GM18520 (cell line): ENCODE measurements around the gene CELF2.

Experiments
- ATAC-seq: cut with Tn5 transposase; IDR thresholded peaks from one replicate; pipeline ENCODE4 v1.9.1; 2021; ENCODE audit not compliant: unreplicated experiment

The CELF2 gene

DNA sequence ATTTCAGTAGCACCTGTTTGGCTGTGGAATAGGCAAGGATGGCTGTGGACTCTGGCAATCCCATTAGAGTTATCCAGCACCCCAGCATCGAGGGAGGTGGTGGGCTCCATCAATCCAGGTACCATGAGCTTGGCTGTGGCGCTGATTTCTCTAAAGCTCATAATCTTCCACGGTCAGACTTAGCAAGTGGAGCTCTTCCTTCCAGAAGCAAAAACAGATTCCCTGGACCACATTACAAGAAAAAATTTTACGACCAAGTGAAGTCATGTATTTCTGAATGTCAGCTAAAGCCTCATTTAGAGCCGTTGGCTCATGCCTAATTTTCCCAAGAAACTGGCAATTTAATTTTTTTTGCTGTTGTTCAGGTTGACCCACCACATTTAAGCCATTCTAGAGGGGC lies 135.1 kb downstream of the CELF2 start:
- no peak for ATAC-seq

DNA sequence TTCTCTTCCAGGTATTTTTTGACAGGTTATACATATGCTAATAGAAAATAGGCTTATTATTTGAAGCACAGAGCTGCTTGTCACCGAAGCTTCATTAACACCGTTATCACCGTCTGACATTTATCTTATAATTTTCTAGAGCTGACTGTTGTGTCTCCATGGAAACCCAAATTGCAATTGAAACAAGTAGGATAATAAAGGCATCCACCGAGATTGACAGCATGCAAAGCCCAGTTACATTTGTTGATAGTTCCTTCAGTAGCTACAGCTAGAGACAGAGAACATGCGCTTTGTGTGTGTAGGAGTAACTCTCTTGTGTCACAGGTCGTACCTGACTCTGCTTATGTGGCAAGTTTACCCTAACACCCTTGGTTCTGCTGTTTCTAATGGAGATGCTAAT lies 135.6 kb downstream of the CELF2 start:
- no peak for ATAC-seq

DNA sequence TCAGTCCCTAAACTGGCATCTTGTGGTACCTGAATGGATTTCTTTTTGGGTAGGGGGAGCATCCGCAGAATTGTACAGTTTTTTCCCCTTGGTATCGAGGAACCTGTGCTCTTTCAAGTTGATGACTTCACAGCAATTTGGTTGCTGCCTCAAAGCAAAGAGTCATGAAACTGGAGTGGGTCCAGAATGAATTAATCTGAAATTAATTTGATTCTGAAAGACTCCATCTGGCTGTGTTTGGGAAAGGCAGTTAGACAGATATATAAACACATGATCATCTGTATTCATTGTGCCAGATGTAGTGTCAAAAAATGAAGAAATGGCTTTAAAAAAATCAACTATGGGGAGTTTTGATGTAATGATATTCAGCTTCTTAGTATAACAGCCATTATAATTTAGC lies 136.1 kb downstream of the CELF2 start:
- ATAC-seq, result no peak

DNA sequence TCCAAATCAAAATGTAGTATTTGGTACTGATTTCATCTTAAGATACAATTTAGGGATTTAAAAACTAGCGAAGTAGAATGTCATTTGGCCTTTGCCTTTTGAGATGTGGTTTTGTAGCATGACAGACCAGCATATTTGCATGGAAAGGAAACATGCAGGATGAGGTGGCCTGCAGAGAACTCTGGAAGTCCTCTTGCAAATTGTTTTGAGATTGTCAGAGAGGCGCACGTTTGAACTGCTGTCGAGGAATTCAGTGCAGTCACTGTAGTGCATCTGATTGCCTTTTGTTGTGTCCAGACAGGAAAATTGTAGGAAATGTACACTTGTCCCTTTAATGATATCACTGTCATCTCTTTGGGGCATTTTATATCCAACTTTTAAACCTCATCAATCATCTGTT lies 136.7 kb downstream of the CELF2 start:
- ATAC-seq, result no peak

DNA sequence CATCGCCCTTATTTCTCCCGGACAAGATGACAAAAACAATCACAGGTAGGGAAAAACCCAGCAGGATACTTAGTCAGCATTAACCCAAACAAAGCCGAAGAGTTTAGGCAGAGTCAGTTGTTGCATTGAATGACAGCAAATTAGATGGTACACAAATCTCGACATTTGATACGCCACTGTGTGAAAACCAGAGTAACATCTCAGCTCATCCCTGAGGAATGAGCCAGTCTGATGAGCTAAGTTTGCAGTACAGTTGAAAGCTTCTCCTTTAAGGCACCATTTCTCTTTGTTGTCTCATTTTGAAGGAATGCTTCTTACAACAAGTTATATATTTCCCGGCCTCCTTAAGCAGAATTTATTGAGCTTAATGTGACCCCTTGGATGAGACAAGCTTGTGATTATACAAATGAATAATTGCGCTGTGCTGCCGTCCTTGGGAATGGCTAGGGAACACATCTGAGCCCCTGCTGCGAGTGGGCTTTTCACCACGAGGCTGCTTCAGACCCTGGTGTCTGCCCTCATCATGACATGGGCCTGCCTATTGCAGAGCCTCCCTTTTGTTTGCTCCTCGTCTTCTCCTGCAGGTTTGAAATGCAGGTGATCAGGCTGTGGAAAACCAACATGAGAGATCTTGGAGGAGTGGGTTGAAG lies 137.3 kb downstream of the CELF2 start:
- no peak for ATAC-seq

DNA sequence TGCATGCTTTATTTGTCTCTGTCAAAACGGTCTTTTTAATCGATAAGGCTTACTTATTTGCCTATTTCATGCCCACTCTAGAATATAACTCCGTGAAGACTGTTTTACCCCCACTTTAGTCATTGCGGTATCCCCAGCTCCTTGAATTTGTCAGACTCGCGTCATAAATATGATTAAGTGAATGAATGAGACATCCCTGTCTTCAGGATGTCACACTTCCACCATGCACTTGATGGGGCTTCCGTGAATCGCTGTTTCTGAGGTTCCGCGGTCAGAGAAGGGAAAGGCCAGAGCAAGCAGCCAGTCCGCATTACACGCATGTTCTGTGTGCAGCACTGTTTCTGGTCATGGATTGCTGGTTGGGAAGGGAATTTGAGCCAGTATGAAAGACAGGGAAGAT lies 138.8 kb downstream of the CELF2 start:
- no peak for ATAC-seq

DNA sequence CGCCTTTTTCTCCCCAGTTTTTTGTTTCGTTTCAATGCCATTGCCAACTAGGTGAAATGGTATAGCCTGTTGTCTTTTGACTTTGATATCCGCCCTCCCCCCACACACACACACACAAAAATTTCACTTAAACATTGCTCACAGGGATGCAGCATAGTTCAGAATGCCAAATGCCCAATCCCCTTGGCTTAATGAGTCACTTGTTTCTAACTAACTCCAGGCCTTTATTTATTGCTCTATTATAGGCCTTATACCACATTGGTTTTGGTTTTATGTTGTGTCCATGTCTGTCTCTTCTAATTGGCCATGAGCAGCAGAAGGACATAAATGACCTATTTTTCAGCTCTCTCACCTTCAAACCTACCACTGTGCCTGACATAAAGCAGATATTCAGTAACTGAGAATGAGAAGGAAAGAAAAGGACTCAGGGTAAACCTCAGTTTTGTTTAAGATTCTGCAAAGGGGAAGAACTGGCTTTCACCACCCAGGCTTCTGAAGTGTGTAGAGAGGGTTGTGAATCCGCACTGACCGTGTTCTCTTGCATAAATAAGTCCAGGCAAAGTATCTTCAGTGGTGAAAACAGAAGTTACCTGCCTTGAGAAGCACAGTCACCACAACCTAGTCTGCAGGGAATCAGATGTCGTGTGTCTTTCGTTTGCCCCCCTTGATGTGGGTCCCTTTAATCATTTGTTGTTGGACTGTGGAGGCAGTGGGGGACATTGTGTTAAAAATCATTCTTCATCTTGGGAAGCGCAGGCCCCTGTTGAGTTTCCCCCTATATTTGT lies 139.8 kb downstream of the CELF2 start:
- no peak for ATAC-seq

DNA sequence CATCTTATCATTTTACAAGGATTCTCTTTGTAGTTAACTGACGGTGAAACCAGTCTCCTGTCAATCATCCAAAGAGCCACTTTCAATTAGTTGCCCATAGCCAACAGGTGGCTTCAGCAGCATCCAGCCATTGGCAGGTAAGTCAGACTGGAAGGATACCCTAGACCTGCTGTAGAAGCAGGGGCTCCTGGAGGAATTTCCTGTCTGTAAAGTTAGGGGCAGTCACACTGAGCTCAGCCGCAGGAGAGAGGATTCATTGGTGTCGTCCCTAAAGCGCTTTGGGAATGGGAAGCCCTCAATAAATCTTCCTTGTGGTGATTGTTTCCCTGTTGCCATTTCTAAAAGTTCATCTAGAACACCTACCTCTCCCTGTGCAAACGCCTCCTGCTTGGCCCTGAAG lies 140.4 kb downstream of the CELF2 start:
- no peak for ATAC-seq

DNA sequence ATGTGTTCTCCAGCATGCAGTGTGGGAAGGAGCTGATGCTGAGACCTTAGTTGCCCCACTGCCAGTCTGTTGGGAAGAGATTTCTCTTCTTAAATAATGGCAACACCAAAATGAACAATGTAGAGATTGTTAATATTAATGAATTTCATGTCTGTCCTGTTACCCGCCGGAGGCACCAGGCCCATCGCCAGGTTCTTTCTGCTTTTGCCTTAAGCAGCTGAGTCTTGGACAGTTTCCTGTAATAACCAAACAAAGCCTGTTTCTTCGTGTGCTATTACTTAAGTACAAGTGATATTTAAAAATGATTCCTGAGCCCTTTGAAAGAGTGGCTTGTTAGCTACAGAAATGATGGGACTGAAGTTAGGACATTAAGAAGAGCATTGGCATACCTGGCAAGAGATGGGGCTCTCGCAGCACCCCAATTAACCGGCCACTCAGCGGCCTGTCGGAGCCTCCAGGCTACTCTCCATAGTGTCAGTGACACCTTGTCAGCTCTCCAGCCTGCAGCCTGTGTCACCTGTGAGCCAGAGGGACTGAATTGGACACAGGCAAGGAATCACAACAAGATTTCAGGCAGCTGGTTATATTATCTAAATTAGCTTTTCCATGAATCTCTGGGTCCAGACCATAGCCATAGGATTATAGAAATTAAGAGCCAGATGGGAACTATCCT lies 142.0 kb downstream of the CELF2 start:
- no peak for ATAC-seq

DNA sequence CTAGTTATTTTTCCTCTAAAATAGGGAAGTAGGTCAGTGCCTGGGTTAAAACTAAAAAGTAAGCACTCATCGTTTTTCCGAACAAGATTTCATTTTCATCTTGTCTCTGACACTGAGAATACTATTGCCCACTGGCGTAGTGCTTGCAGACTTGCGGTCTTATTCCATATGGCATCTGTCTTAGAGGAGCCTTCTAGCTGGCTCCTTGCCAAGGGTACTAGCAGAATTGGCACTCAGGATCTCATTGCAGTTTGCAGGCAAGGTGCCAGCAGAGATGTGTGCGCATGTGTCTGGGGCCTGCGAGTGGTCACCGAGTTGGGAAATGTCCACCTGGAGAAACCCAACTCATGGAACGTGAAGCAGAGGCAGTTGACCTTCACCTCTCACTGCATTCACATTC lies 143.4 kb downstream of the CELF2 start:
- no peak for ATAC-seq

DNA sequence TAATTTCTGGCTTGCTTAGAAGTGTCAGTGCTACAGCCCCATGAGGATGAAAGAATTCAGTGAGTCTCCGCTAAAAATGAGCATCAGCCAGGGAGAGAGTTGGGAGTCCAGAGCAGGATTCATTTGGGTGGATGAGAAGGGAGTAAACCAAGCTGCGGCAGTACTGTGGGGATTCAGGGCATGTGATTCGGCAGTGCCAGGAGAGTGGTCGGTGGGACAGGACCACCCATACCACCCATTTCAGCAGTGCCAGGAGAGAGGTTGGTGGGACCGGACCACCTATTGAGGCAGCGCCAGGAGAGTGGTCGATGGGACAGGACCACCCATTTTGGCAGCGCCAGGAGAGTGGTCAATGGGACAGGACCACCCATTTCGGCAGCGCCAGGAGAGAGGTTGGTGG lies 144.2 kb downstream of the CELF2 start:
- no peak for ATAC-seq

DNA sequence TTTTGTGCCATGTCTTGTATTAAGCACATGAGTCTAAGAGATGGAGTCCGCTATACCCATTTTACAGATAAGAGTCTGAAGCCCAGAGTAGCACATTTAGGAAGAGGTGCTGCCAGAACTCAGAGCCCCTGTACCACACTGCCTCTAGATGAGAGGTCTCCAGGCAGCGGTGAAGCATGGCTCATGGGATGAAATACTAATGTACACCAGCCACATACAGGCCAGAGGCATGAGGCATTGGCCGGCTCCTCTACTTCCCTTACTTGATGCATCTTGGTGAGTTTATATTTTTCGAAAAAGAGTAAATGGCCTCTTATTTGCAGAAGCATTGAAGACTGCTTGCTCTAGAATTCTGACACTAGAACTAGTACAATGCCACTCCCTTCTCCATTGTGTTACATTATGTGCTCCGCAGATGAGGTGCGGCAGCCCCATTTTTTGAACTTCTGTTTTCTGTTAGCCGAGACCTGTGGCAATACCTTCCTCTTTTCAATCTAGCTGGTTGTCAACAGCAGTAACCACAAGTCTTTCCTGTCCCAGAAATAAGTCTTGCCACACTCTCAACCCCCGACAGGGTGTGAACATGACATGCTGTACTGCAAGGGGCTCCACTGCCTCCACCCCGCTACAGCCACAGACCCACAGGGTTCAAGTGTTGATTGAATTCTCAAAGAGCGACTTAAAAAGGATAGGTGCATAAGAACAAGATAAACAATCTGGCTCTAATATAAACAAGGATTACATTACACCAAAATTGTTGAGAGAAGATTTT lies 145.3 kb downstream of the CELF2 start:
- peak; percentile 67 for ATAC-seq

DNA sequence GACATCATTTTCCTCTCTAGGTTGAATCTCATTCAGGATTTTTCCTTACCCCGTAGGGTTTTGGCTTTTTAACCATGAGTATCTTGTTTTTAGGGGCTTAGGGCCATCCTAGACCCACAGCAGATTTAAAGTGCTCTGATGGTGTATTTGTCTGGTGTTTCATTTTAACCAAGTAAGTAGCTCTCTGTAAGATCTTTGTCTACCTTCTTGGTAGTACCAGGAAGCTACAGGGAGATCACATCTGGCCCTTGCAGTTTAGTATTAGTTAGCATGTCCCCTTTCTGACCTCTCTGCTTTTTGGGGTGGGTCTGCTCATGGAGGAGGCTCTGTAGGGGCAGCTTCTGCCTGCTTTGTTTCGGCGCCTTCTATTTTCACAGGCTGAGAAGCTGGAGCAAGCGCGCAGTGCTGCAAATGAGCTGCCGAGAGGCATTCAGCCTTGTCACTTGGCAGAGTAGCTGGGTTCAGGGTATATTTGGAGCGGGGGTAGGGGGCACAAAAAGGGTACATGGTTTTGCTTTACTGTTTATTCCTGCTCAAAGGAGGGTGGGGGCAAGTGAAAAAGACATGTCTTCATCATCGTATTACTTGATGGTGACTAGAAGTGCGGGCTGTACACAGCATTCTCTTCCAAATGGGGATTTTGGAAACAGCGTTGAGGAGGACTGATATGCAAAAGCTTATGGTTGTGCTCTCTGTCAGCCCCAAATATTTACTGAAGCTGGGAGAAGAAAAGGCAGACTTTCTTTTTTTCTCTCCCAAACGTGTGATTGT lies 146.3 kb downstream of the CELF2 start:
- ATAC-seq, result no peak

DNA sequence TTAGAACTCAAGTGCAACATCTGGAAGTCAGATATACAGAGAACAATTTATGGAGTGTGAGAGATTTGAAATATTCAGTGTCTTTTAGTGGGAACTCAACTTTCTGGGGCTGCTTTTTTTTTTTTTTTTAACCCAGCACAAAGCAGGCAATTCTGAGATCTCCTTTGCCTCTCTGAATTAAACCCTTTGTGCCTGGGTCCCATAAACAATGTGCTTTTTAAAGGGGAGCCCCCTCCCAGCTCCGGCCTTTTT lies 146.8 kb downstream of the CELF2 start:
- no peak for ATAC-seq

DNA sequence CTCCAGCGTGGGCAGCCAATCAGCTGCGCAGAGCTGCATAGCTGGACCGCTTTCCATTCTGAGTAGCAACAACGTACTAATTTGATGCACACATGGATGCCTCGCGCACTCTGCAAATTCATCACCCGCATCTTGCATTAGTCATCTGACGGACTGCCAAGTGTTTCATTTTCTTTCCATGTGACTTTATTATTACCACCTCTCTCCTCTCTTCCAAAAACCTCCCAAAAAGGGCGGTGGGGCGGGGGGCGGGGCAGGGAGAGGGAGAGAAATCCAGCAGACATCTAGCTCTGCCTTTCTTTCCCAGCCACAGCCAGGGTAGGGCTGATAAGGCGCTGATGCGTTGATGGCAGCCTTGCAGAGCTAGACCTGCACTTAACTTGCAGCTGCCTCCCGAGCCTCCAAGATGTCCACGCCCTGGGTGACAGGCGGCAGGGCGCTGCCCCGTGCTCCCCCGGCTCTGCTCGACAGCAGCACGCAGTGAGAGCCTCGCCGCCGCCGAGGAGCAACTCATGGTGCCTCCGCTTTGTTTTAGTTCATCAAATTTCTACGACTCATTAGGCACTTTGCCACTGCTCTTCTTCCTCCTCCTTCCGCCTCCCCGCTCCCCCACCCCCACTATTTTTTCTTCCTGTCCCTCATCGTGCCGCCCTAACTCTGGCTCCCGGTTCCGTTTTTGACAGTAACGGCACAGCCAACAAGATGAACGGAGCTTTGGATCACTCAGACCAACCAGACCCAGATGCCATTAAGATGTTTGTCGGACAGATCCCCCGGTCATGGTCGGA lies 147.3 kb downstream of the CELF2 start:
- no peak for ATAC-seq

DNA sequence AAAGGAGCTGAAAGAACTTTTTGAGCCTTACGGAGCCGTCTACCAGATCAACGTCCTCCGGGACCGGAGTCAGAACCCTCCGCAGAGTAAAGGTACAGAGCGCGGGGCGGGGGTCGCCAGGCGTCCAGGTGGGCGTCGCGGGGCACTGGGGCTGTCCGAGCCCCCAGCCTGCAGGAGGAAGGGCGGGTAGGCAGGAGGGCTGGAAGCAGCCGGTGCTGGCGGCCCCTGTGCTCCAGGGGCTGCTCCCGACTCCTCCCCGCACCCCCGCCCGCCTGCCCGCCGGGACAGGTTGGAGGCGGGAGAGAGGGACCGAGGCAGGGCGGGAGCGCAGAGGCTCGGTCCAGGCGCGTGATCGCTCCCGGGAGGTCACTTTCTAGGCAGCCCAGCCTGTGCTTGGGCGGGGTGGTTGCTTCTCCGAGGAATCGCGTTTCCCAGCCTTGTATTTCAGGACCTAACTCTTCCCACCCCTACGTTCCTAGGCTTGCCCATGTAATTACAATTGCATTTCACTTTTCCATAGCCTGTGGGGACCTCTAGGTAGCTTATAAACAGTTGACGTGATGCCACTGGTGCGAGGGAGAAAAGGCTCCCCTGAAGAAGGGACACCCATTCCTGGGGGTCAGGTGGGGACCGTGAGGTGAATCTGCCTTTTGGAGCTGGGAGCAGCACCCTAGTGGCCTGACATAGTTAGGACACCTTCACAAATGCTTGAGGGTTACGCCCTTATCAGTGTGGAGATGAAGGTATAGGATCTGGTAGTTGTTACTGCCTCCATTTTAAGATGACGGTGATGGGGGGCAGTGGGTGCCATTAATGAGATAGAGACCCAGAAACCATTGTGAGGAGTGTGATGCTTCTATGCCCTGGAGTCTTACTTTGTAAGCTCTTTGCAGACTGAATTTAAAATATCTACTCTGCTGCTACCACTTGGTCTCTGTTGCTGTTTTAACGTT lies 148.2 kb downstream of the CELF2 start:
- peak; percentile 42 for ATAC-seq

DNA sequence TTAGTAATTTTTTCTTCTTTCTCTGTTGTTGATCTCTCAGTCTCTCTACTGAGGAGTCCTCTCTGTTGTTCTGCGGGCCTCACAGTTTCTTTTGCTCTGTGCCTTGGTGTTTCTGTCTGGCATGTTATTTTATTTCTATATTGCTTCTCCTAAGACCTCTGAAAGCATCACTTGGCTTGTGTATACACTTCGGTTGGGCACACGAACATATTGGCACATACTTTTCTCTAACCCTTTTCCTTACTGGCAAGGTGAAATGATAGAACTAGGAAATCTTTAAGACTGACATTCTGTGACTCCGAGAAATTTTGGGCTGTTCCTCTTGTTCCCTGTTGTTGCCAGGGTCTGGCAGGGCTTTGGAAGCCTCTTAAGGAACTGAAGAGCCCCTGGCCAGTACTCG lies 148.9 kb downstream of the CELF2 start:
- no peak for ATAC-seq

DNA sequence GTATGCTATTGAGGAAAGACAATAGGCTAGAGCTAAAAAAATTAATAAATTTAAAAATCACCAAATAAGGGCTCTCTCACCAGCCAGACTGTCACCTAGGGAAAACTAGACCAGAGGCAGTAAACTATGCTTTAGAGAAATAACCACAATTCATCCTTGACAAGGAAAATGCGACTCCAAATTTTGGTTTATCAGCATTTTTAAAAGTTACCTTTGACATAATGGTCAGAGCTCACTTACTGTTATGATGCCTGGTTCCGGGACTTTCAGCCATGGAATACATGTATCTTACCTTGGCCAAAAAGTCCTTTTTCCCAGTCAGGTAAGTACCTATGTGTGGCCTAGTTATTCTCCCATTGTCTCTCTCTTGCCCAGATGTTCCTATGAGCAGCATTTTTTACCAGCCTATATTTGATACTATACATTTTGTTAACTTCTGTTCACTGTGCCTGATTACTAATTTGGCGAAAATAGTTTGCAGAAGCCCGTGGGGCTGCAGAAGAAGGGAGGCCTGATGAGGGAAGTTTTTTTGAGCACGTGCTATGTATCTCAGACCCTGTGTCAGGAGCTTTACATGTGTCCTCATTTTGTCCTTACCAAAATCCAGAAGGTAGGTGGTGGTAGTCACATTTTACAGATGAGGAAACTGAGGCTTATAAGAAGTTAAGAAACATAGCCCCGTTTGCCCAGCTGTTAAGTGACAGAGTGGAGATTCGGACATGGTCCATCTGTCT lies 149.7 kb downstream of the CELF2 start:
- ATAC-seq, result no peak
